Hypothalamus (tissue), 51 donors: ENCODE results near the gene ZC3H4.
A peak's percentile ranks its signal among the peaks of the same experiment; 100 is the strongest.

ENCODE experiments used
- DNase-seq, 51 donors: peaks; one replicate each; lab custom pipeline; 2025; lab: John Stamatoyannopoulos, UW

ZC3H4 gene

GRCh38 chr19:47112997-47113849 is at the start of gene ZC3H4:
TSS of gene ZC3H4 (minus strand) at chr19:47113776. CDS start at chr19:47112584, 1,192 bp downstream.
- peak; percentile 75 to 99 (median 97) for DNase-seq

- DNase-seq = no peak
These were observed 48.4 kb upstream of the ZC3H4 start for GRCh38 chr19:47161876-47162489.

GRCh38 chr19:47158879-47159503 is 45.4 kb upstream of the ZC3H4 start:
- DNase-seq = no peak

GRCh38 chr19:47158367-47158791 is 44.8 kb upstream of the ZC3H4 start:
- no peak for DNase-seq

- peak in 11 of 51 donors; percentile 1 to 15 (median 6) for DNase-seq
These were observed 44.1 kb upstream of the ZC3H4 start for GRCh38 chr19:47157431-47158321.

GRCh38 chr19:47156861-47157430 is 43.4 kb upstream of the ZC3H4 start:
- DNase-seq = no peak

- DNase-seq = no peak
These were observed 41.6 kb upstream of the ZC3H4 start for GRCh38 chr19:47155148-47155547.

GRCh38 chr19:47153266-47153665 is 39.7 kb upstream of the ZC3H4 start:
- DNase-seq = no peak

GRCh38 chr19:47152632-47153031 is 39.1 kb upstream of the ZC3H4 start:
- no peak for DNase-seq

GRCh38 chr19:47152205-47152604 is 38.6 kb upstream of the ZC3H4 start:
- no peak for DNase-seq

GRCh38 chr19:47151627-47152026 is 38.1 kb upstream of the ZC3H4 start:
- DNase-seq = no peak

GRCh38 chr19:47146920-47147319 is 33.3 kb upstream of the ZC3H4 start:
- no peak for DNase-seq

- DNase-seq = no peak
These were observed 32.3 kb upstream of the ZC3H4 start for GRCh38 chr19:47145639-47146486.

GRCh38 chr19:47144630-47145029 is 31.1 kb upstream of the ZC3H4 start:
- DNase-seq = no peak

- no peak for DNase-seq
These were observed 29.9 kb upstream of the ZC3H4 start for GRCh38 chr19:47143322-47144073.

GRCh38 chr19:47142779-47143178 is 29.2 kb upstream of the ZC3H4 start:
- DNase-seq = no peak

GRCh38 chr19:47141695-47142094 is 28.1 kb upstream of the ZC3H4 start:
- no peak for DNase-seq

- peak in 1 of 51 donors; percentile 20 for DNase-seq
These were observed 27.7 kb upstream of the ZC3H4 start for GRCh38 chr19:47141252-47141651.

- no peak for DNase-seq
These were observed 21.6 kb upstream of the ZC3H4 start for GRCh38 chr19:47135156-47135555.
